HEK293 (cell line): ENCODE measurements around the gene ZNF532.

Experiments used
- ZBTB8A ChIP-seq: fragments of 450-650 bp; formaldehyde crosslinking; IDR thresholded peaks from 2 replicates; pipeline ENCODE4 v1.5.1; 2016; ENCODE audit warnings: missing biosample characterization, missing genetic modification characterization
- ZNF175 ChIP-seq: fragments of 450-650 bp; formaldehyde crosslinking; IDR thresholded peaks from 2 replicates; pipeline ENCODE4 v1.5.1; 2016; ENCODE audit warnings: missing biosample characterization, missing genetic modification characterization
- ZNF768 ChIP-seq: fragments of 450-650 bp; formaldehyde crosslinking; IDR thresholded peaks from 2 replicates; pipeline ENCODE4 v1.5.1; 2018; ENCODE audit warnings: missing biosample characterization, mild to moderate bottlenecking, missing genetic modification characterization
- TF ChIP-seq, protein P1 (sequence below): fragments of 450-650 bp; formaldehyde crosslinking; IDR thresholded peaks from 2 replicates; pipeline ENCODE4 v1.5.1; 2016; ENCODE audit warnings: missing biosample characterization, missing genetic modification characterization
- TF ChIP-seq, protein P2 (sequence below): IDR thresholded peaks from 2 replicates; pipeline ENCODE4 v1.6.1; 2011; ENCODE audit warnings: mild to moderate bottlenecking, low read depth, low read length, borderline replicate concordance

DNA sequence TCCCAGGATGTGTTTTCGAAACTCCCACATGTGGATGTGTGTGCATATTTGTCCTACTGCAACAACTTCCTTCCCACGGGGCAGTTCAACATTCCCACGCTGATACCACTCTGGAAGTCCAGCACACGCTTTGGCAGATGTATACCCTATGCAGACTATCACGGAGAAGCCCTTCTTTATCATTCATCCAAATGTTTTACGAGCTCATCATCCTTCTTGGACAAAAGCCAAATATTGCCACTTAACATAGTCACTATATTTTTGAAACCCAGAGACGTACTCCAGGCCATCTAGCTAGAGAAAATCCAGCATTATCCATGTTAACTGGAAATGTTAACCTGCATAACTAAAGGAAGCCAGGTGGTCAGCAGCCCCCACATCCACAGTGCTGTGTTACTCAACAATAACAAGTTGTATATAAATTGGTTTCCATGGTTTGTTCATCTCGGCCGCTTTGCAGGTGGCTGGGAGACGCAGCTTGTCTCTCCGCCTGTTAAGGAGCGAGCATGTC is 131.5 kb downstream of the ZNF532 start:
- TF ChIP-seq, protein P1, sequence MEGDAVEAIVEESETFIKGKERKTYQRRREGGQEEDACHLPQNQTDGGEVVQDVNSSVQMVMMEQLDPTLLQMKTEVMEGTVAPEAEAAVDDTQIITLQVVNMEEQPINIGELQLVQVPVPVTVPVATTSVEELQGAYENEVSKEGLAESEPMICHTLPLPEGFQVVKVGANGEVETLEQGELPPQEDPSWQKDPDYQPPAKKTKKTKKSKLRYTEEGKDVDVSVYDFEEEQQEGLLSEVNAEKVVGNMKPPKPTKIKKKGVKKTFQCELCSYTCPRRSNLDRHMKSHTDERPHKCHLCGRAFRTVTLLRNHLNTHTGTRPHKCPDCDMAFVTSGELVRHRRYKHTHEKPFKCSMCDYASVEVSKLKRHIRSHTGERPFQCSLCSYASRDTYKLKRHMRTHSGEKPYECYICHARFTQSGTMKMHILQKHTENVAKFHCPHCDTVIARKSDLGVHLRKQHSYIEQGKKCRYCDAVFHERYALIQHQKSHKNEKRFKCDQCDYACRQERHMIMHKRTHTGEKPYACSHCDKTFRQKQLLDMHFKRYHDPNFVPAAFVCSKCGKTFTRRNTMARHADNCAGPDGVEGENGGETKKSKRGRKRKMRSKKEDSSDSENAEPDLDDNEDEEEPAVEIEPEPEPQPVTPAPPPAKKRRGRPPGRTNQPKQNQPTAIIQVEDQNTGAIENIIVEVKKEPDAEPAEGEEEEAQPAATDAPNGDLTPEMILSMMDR (tag by site-specific recombination) = no peak
- TF ChIP-seq ZNF175 (tag by site-specific recombination) (no peak), ZBTB8A (tag by site-specific recombination) (no peak), ZNF768 (tag by site-specific recombination) (no peak)
- TF ChIP-seq, protein P2, sequence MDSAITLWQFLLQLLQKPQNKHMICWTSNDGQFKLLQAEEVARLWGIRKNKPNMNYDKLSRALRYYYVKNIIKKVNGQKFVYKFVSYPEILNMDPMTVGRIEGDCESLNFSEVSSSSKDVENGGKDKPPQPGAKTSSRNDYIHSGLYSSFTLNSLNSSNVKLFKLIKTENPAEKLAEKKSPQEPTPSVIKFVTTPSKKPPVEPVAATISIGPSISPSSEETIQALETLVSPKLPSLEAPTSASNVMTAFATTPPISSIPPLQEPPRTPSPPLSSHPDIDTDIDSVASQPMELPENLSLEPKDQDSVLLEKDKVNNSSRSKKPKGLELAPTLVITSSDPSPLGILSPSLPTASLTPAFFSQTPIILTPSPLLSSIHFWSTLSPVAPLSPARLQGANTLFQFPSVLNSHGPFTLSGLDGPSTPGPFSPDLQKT = no peak
